Lower leg skin (tissue), 3 donors: Measurements from ENCODE around the gene OGDH.
A peak's percentile ranks its signal among the peaks of the same experiment; 100 is the strongest.

Experiments used
- CTCF ChIP-seq, 3 donors: fragments of 450-650 bp; IDR thresholded peaks; one replicate each; pipeline ENCODE4 v1.5.1; 2016; ENCODE audit warnings: antibody characterized with exemption in 3 of 3, mild to moderate bottlenecking in 3 of 3, moderate library complexity in 2 of 3
- POLR2A ChIP-seq, 2 donors: fragments of 450-650 bp; IDR thresholded peaks; one replicate each; pipeline ENCODE4 v1.6.1; 2016 to 2017; ENCODE audit warnings: antibody characterized with exemption in 2 of 2, mild to moderate bottlenecking in 1 of 2, moderate library complexity in 1 of 2

GRCh38 chr7:44606341-44607140 lies at the start of gene OGDH:
- TF ChIP-seq POLR2A (IDR thresholded peaks at IDR 0.05) (peak in 1 of 2 donors; percentile 84), CTCF (IDR thresholded peaks at IDR 0.05) (no peak)
